ENCODE measurements around the gene NADK.
A peak's percentile ranks its signal among the peaks of the same experiment; 100 is the strongest.

The NADK gene

DNA sequence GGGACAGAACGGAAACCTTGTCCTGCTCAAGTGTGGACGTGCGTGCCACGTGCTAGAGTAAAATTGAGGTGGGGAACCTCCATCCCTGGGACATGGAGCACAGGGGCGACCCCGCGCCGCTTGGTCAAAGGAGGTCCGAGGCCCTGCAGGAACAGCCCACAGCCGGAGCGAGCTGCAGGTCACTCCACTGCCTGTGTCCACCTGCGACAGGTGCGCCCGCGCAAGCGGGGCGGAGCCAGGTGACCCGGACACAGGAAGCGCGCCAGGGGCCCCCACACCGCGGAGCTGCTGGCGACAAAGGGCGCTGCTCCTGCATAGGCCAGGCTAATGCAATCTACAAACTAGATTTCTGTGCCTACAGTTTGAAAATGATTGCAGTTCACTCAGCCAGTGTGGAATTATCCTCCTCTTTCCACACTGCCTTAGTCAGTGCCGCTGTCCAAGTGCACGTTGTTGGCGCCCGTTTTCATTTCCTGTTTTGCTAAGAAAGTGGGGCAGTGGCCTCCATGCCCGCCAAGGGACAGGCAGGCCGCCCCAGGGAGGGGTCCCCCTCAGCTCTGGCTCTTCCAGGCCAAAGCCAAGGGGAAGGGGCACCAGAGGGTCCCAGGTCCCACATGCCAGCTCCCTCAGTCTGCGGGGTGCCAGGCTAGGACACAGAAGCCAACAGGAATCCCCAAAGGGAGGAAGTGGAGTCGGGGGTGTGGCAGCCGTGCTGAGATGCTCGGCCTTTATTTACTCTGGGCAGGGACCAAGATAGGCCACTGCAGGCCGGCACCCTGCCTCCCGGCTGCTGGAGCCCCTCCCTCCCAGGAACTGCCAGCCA is 4.3 kb upstream of the NADK start:
- DNase-seq (ENCODE audit: extremely low spot score), result no peak
- POLR2A ChIA-PET, result no interaction called here
- TF ChIP-seq, protein P1, sequence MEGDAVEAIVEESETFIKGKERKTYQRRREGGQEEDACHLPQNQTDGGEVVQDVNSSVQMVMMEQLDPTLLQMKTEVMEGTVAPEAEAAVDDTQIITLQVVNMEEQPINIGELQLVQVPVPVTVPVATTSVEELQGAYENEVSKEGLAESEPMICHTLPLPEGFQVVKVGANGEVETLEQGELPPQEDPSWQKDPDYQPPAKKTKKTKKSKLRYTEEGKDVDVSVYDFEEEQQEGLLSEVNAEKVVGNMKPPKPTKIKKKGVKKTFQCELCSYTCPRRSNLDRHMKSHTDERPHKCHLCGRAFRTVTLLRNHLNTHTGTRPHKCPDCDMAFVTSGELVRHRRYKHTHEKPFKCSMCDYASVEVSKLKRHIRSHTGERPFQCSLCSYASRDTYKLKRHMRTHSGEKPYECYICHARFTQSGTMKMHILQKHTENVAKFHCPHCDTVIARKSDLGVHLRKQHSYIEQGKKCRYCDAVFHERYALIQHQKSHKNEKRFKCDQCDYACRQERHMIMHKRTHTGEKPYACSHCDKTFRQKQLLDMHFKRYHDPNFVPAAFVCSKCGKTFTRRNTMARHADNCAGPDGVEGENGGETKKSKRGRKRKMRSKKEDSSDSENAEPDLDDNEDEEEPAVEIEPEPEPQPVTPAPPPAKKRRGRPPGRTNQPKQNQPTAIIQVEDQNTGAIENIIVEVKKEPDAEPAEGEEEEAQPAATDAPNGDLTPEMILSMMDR (IDR thresholded peaks at IDR 0.05; ENCODE audit: control extremely low read depth, extremely low read depth, low read depth, missing control alignments), result no peak
- CTCF ChIA-PET, result no interaction called here

DNA sequence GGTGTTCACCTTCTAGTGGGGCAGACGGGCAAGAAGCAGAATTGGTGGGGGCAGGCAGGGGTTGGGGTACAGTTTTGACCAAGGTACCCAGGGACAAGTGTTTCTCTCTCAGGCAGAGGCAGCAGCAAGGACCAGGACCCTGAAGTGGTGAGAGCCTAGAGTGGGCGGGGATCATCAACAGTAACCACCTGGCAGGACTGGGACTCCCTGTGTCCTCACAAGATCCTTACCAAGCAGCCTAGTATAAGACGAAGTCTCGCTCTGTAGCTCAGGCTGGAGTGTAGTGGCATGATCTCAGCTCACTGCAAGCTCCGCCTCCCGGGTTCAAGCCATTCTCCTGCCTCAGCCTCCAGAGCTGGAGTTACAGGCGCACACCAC is 3.2 kb upstream of the NADK start:
- ChIA-PET CTCF (no interaction called here), POLR2A (no interaction called here)
- TF ChIP-seq, protein P1 (IDR thresholded peaks at IDR 0.05; ENCODE audit: control extremely low read depth, extremely low read depth, low read depth, missing control alignments), result no peak
- no peak for DNase-seq (ENCODE audit: extremely low spot score)

DNA sequence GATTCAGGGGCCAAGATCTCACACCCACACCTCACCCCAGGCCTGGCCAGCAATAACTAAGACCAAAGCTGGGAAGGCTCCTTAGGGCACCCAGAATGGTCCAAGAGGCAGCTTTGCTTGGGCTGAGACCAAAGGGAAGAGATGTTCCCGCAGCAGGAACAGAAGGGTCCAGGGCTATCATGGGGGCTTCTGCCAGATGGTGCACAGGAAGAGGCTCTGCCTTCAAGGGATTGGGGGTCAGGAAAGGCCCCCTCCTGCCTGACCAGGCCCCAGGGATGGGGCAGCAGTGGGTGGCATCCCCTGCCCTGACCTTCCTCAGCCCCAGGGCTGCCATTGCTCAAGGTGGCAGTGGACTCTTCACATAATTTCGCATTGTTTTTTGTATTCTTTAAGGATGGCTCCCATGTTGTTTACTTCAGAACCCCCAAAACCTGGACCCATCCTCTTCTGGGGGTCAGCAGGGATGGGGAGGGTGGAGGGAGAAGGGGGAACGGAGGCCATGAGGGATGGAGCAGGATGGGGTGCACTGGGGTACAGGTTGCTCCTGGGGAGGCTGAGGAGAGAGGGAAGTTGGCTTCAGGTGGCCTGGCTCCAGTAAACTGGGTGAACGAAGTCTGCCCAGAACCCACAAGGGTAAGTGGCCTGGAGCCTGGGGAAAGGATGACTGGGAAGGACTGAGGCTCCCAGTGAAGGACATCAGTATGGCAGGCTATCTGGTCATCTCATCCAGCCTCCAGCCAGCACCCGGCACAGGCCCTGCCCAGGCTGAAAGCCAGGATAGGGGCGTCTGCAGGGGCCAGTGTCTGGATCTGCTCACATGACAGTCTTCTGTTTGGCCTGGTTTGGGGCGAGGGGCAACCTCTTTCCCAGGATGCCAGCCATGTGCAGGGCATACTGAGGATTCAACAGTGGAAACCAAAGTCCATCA is 2.6 kb upstream of the NADK start:
- TF ChIP-seq, protein P1 (IDR thresholded peaks at IDR 0.05; ENCODE audit: control extremely low read depth, extremely low read depth, low read depth, missing control alignments), result no peak
- DNase-seq (ENCODE audit: extremely low spot score), result no peak
- ChIA-PET CTCF (interaction anchor here (0.9 to 2.2 kb wide), 10 partner anchors 8 to 128 kb away, joined by 3 to 12 read pairs (median 4); no protein-coding TSS in a partner anchor), POLR2A (interaction anchor here (0.5 to 0.7 kb wide), 2 partner anchors 103 to 151 kb away, joined by 3 read pairs; no protein-coding TSS in a partner anchor)

DNA sequence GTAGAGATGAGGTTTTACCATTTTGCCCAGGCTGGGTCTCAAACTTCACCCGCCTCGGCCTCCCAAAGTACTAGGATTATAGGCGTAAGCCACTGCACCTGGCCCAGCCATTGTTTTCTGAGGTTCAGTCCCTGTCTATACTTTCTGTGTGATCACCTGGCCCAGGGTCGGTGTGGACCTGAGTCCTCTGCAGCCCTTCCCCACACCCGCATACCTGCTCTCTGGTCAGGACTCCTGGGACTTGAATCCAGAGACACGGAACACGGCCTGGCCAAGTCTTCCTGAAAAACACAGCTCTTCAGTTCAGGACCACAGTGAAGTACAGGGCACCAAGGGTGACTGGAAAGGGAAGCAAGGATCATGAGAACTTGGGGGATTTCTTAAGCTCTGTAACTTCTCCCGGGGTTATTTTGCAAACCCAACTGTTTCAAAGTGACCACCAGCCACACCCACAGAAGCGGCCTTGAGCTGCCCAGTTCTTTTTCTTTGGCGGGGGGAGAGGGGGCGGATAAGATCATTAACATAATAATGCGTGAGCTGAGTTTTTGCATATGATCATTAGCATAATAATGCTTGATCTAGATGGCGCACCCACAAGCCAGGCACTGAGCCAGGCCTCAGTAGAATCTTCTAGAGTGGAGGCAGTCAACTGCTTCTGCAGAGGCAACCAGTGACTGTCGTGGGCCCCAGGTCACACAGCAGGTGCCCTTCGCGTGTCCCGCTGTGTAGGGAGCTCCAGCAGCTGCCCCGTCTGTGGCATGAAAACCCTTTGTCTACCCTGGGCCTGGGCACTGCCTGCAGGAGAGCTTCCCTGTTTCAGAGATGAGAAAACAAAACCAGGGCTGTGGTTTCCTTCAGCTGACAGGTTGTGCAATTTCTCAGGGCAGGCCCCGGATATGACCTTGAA is 1.7 kb upstream of the NADK start:
- ChIA-PET POLR2A (interaction anchor here (0.5 to 0.7 kb wide), 3 partner anchors 10 to 150 kb away, joined by 3 to 5 read pairs (median 3); no protein-coding TSS in a partner anchor), CTCF (interaction anchor here (0.9 to 2.2 kb wide), 13 partner anchors 9 to 129 kb away, joined by 3 to 12 read pairs (median 4); no protein-coding TSS in a partner anchor)
- TF ChIP-seq, protein P1 (IDR thresholded peaks at IDR 0.05; ENCODE audit: control extremely low read depth, extremely low read depth, low read depth, missing control alignments), result no peak
- DNase-seq (ENCODE audit: extremely low spot score), result peak; percentile 82

DNA sequence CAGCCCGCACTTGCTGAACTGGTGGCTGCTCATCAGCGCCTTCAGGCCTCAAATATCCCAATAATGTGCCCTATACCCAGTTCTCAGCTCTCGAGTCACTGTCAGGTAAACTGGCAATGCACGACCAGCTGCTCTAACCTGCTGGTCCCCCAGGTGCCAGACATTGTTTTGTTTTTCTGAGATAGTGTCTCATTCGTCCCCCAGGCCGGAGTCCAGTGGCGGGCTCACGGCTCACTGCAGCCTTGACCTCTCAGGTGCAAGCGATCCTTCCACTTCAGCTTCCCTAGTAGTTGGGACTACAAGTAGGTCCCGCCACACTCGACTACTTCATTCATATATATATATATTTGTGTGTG is 1.0 kb upstream of the NADK start:
- POLR2A ChIA-PET, result interaction anchor here (0.6 kb wide), 1 partner anchor 10 kb away, joined by 5 read pairs; no protein-coding TSS in a partner anchor
- CTCF ChIA-PET, result interaction anchor here (1.0 to 2.2 kb wide), 13 partner anchors 9 to 130 kb away, joined by 3 to 12 read pairs (median 4); no protein-coding TSS in a partner anchor
- no peak for DNase-seq (ENCODE audit: extremely low spot score)
- TF ChIP-seq, protein P1 (IDR thresholded peaks at IDR 0.05; ENCODE audit: control extremely low read depth, extremely low read depth, low read depth, missing control alignments), result no peak

Measured in GM10248 (cell line).